ENCODE measurements around the gene WFDC9. TPM values are rescaled to one million over a fixed set of nuclear protein-coding genes. Genes with fewer than 3 reads are reported as not detected.

The WFDC9 gene
- total and polyA plus RNA-seq, 2 of the 8 experiments (the other 6 are each of a cell fraction or from before 2014, with no cell fraction given) = not detected

- ChIA-PET CTCF (ENCODE audit: partially characterized antibody) (interaction anchor here (1.0 to 1.3 kb wide), 3 partner anchors 20 to 30 kb away, joined by 3 to 4 read pairs (median 4); partner anchors contain the start of gene WFDC10A), POLR2A (ENCODE audit: partially characterized antibody) (no interaction called here)
- no peaks in the 10 kb centered on the region for H3K79me1 ChIP-seq (ENCODE audit: low read depth, low read length)
- FAIRE-seq (no peak), DNase-seq (ENCODE audit: low read depth in 1 of 2, low spot score in 2 of 2) (no peak)
- no peak overlapping the region for H3K27ac ChIP-seq (ENCODE audit: low read depth, low read length)
- H2BK5ac ChIP-seq (ENCODE audit: low read depth, low read length) = no peak overlapping the region
- H3K4me2 ChIP-seq (ENCODE audit: insufficient read depth in 1 of 2, low read depth in 2 of 2, low read length in 2 of 2) = no peak overlapping the region
- H4K5ac ChIP-seq (ENCODE audit: insufficient read length, low read depth, low read length) = no peak overlapping the region
- H3K4me1 ChIP-seq (replicated peaks in 1 of 4; ENCODE audit: control insufficient read depth in 3 of 4, insufficient read depth in 4 of 4, low read length in 3 of 4) = peaks cover 0 to 4% (median 0%) of the 10 kb centered on the region in 4 experiments; a peak in 1 of 7 replicates
- no peaks in the 10 kb centered on the region for H3K27me3 ChIP-seq (replicated peaks in 1 of 4; ENCODE audit: control insufficient read depth in 3 of 4, extremely low read depth in 1 of 4, insufficient read depth in 3 of 4, low read length in 3 of 4)
- no peaks in the 10 kb centered on the region for H3K36me3 ChIP-seq (ENCODE audit: control insufficient read depth in 2 of 4, insufficient read depth in 4 of 4, low read length in 3 of 4)
- H3K79me2 ChIP-seq (ENCODE audit: control insufficient read depth in 1 of 2, insufficient read depth in 2 of 2, low read length in 2 of 2) = no peaks in the 10 kb centered on the region
- H3K56ac ChIP-seq (replicated peaks; ENCODE audit: insufficient read length, low read depth, low read length) = no peak overlapping the region
- 78% methylated on average over 6 of the region's 6 CpGs; no CpG with 5 or more reads in 1 of the 2 experiments for WGBS, 2 experiments (ENCODE audit: extremely low coverage in 1 of 2, insufficient coverage in 1 of 2, insufficient read length in 1 of 2, insufficient replicate concordance in 2 of 2, low coverage in 1 of 2, low lambda C conversion rate in 2 of 2, missing lambda C conversion rate in 1 of 2)
- peaks cover 22% of the 10 kb centered on the region in 2 experiments for H3K9me3 ChIP-seq (ENCODE audit: insufficient read depth in 2 of 2, low read depth in 1 of 2, low read length in 1 of 2)
- H3K14ac ChIP-seq (ENCODE audit: insufficient read length) = no peak overlapping the region
- H3K18ac ChIP-seq (ENCODE audit: extremely low read depth, low read length) = no peak overlapping the region
- no peak overlapping the region for H3K4ac ChIP-seq (replicated peaks; ENCODE audit: insufficient read length, low read depth, low read length)
- no peak overlapping the region for H2BK12ac ChIP-seq (ENCODE audit: low read depth, low read length)
- no peak overlapping the region for H3K4me3 ChIP-seq (ENCODE audit: extremely low read depth in 1 of 4, insufficient read depth in 2 of 4, low read depth in 3 of 4, low read length in 4 of 4)
- H4K91ac ChIP-seq (replicated peaks; ENCODE audit: insufficient read length, low read length) = no peak overlapping the region
- H2BK20ac ChIP-seq (ENCODE audit: low read length) = no peak overlapping the region
- H2AK5ac ChIP-seq (ENCODE audit: low read depth, low read length) = no peak overlapping the region
- no peak overlapping the region for H3K23ac ChIP-seq (ENCODE audit: insufficient read length)
- H2BK120ac ChIP-seq (replicated peaks; ENCODE audit: low read depth, low read length) = no peak overlapping the region
- H2BK15ac ChIP-seq (ENCODE audit: low read length) = no peak overlapping the region
- H4K20me1 ChIP-seq (replicated peaks in 1 of 2; ENCODE audit: control insufficient read depth in 1 of 2, insufficient read depth in 2 of 2, low read length in 2 of 2) = no peaks in the 10 kb centered on the region
- no peaks in the 10 kb centered on the region for H3K23me2 ChIP-seq (ENCODE audit: low read depth, low read length)
- no peak overlapping the region for H3K9ac ChIP-seq (replicated peaks in 1 of 4; ENCODE audit: extremely low read depth in 1 of 4, low read depth in 3 of 4, low read length in 3 of 4)
- H2AFZ ChIP-seq (ENCODE audit: low read length) = peak overlapping the region; percentile 80; the same call in 1 of the 2 replicates
- no peak overlapping the region for H4K8ac ChIP-seq (ENCODE audit: extremely low read depth, insufficient read depth, low read length)
- TF ChIP-seq SAP30 (IDR thresholded peaks at IDR 0.05; ENCODE audit: insufficient read depth, insufficient replicate concordance, low read length) (no peak), ATF3 (IDR thresholded peaks at IDR 0.05; ENCODE audit: insufficient read depth, low read depth, low read length) (no peak), RBBP5 (IDR thresholded peaks at IDR 0.05; ENCODE audit: borderline replicate concordance, low read depth, low read length) (no peak), HDAC6 (IDR thresholded peaks at IDR 0.05; ENCODE audit: low read depth, low read length) (no peak), EZH2 (IDR thresholded peaks at IDR 0.05; ENCODE audit: low read depth, low read length, severe bottlenecking) (no peak), POLR2A (IDR thresholded peaks at IDR 0.05; ENCODE audit: control extremely low read depth in 1 of 2, low read depth in 2 of 2, low read length in 2 of 2) (peak in 1 of 2 experiments; percentile 23; a peak in 1 of 3 replicates), CREB1 (IDR thresholded peaks at IDR 0.05) (no peak), TAF1 (IDR thresholded peaks at IDR 0.05; ENCODE audit: low read depth, low read length) (no peak), BACH1 (IDR thresholded peaks at IDR 0.05; ENCODE audit: low read length) (no peak)
These were observed 18.3 kb upstream of the WFDC9 start for GRCh38 chr20:45649312-45649863.
